ENCODE measurements around the gene POM121L2.
"Not testable (repeated sequence)": the region's sequence is repeated elsewhere in the genome, so short reads cannot be mapped to it uniquely, and the experiment has no call there.

Gene POM121L2

GRCh38 chr6:27293436-27294098, 18.5 kb downstream of the POM121L2 start:
- no peak for DNase-seq (ENCODE audit: low read depth)

GRCh38 chr6:27290850-27291208, 21.2 kb downstream of the POM121L2 start:
- DNase-seq (ENCODE audit: low read depth), result no peak

- no peak for DNase-seq (ENCODE audit: low read depth)
Observed at GRCh38 chr6:27290065-27290849, 21.8 kb downstream of the POM121L2 start.

DNA sequence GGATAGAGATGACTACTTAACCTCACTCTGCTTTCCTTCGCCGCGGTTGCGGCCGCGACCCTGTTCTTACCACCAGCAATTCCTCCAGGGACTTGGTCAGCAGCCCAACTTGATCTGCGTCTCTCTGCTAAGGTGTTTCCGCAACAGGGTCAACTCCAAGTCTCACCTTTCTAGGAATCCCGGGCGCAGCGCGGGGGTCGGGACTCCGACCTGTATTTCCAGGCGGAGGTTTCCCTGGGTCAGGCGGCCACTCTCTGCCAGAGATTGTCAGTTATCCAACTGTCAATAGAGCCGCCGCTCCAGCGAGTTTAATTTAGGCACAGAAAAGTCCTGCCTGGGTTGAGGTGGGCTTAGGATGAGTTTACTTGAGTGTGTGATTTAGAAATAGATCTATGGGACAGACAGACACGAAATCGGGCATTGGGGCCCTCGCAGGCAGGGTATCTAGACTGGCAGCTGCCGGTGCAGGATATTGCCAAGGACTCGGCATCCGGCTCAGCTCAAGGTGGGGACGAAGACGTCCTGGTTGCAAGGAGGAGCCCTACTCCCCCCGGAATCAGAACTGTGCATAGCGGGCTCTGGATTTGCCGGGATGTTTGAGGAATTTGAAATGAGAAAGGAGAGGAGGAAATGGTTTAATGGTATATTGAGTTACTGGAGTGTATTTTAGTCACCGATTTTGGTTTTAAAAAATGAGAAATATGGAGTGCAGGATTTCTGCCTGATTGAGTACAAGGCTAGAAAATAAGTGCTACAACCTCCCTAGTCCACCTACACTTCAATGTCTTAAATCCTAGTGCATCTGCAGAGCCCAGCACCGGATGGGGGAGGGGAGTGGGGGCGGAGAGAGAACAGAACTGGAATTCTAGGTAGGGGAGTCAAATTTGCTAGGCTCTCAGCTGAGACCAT, 23.7 kb downstream of the POM121L2 start:
- DNase-seq (ENCODE audit: low read depth), result no peak

DNA sequence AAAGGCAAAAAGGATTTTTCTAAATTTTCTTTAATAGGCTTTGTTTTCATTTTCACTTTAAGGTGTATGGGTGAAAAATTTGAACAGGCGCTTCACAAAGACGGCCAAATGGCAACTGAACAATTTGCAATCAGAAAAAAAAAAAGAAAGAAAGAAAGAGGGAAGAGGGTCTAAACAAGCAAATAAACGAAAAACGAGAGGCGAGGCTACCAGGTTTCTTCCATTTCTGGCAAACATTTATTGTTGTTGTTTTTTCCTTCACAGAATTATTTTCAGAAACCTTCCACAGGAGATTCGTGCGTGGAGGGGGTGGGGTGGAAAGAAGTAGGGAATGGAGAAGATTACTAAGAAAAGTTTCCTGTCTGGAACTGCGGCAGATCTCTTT, 24.3 kb downstream of the POM121L2 start:
- DNase-seq (ENCODE audit: low read depth), result no peak

DNA sequence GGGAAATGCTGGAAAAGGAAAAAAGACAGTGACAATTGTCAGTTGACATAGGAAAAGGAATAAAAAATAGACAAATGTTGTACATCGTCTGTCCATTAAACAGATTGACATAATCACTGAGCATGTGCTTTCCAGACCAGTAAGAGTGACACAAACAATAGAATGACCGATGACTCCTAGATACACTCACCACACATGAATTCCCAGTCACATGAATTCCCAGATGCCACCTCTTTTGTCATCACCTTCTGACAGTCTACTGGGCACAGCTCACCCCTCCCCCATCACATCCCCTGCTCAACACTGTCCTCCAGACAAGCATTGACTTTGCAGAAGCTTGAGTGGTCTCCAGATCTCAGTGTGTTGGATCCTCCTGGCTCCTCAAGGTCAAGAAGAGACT, 25.9 kb downstream of the POM121L2 start:
- DNase-seq (ENCODE audit: low read depth), result no peak

DNA sequence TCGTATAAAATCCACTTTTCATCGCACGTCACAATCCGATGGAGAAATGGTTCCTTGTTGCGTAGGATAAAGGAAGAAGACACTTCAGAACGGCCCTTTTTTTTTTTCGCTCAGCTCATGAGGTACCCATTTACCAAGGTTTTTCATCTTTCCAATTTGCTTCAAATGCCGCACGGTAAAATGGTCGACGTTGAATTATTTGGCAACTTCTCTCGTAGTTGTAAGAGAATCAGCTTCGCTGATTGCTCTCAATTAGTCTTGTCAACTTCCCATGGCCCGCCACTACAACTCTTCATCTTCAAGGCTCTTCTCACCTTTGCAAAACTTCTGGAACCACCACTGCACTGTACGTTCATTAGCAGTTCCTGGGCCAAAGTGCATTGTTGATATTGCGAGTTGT, 28.8 kb downstream of the POM121L2 start:
- no peak for DNase-seq (ENCODE audit: low read depth)

- DNase-seq (ENCODE audit: low read depth), result no peak
Observed at GRCh38 chr6:27281569-27281968, 30.5 kb downstream of the POM121L2 start.

DNA sequence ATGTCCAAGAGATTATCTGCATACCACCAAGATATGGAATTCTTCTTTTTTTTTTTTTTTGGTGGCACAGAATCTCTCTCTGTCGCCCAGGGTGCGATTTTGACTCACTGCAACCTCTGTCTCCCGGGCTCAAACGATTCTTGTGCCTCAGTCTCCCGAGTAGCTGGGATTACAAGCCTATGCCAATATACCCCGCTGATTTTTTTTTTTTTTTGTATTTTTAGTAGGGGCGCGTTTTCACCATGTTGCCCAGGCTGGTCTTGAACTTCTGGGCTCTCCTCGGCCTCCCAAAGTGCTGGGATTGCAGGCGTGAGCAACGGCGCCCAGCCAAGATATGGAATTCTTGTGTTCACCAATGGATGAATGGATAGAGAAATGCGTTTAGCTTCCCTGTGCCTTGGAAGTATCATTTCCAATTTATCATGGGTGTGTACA, 31.0 kb downstream of the POM121L2 start:
- no peak for DNase-seq (ENCODE audit: low read depth)

DNA sequence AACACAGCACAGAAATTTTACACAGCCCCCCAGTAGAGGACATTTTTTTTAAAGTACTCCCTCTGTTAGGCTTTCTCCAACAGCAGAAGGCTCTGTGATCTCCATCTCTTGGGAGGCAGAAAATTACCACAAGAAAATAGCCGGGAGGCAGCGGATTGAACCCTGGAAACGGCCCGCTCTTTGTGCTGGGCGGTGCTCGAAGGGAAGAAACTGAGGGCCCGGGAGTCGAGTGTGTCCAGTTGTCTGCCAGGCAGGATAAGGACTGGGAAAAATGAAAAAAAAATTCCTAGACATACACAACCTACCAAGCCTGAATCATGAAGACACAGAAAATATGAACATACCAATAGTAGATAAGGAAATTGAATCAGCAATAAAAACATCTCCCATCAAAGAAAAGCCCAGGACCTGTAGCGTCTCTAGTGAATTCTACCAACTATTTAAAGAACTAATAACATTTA, 31.5 kb downstream of the POM121L2 start:
- DNase-seq (ENCODE audit: low read depth), result no peak

DNA sequence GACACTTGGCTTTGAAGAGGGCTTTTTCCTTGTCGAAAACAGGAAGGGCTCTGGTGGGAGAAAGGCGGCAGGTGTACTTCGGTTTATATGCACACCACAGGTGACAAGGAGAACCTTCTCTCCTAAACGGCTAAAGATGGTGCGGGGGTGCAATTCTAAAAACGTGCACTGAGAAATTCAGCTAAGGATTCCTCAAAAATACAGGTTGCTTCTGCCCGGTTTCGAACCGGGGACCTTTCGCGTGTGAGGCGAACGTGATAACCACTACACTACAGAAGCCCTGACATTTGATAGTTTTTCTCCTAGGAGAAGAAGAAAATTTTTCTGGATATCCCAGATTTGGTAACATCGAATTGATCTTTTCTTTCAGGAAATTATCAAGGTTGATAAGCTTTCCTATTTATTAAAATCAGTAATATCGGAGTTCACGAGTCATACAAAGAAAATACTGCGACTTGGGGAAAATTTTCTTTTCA, 32.0 kb downstream of the POM121L2 start:
- no peak for DNase-seq (ENCODE audit: low read depth)

DNA sequence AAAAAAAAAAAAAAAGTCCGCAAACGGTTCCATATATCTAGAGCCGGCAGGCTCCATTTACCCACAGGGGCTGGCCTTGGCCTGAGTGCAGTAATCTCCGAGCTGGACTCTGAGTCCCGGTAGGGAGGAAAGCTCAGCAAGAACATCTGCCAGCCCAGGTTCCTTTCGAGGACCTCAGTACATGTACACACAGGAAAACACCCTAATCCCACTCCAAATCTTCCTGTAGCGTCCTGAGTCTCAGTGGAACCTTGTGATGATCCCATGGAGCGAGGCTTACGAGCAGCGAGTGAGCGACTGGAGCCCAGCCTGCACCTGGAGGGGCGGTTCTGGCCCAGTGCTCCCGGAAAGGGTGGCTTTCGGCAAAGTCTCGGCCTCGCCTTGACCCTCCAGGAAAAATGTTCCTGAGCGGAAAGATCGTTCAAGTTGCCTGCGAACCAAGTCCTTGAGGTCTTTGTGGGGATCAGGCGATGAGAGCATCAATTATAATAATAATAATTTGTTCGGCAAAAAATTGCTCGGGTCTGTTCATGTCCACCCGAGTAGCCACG, 32.5 kb downstream of the POM121L2 start:
- no peak for DNase-seq (ENCODE audit: low read depth)

DNA sequence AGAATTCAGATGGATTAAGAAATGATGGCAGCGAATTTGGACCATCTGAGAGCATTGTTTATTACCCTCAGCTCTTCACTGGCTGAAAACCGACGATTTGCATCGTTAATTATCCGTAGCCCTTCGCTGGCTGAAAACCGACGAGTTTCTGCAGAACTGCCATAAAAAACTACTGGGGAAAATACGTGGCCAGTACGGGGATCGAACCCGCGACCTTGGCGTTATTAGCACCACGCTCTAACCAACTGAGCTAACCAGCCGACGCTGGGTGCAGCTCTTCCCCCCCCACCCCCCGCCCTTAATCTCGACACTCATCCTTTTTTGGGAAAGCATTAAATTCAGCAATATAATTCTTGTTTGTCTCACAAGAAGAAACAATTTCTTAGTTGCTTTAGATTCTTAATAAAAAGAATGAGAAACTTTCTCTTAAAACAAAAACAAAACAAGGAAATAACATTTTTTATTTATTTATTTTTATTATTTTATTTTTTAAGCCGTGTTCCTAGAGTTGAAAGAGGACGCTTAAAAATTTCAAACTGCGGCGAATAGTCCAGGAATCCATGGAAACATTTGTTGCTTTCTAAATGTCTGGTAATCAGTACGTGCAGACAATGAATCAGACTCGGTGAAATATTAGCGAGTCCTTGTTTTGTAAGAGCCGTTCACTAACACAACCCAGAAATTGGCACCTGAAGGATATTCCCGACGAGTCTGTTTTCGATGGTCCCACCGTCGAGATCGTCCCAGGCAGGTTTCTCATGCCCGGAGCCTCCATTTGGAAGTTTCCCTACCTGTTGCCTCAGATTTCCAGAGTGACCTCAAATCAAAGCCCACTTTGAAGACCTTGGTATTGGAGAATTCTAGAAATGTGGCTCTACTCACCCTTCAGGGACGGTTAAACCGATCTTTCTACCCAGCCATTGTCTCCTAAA, 36.8 kb downstream of the POM121L2 start:
- no peak for DNase-seq (ENCODE audit: low read depth)

DNA sequence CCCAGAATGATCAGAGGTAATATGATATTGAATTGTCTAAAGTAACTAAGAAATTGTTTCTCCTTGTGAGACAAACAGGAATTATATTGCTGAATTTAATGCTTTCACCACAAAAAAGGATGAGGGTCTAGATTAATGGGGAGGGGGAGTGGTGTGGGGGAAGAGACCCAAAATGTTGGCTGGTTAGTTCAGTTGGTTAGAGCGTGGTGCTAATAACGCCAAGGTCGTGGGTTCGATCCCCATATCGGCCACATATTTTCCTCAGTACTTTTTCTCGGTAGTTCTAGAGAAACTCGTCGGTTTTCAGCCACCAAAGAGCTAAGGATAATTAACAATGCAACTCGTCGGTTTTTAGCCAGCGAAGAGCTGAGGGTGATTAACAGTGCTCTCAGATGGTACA, 38.3 kb downstream of the POM121L2 start:
- DNase-seq (ENCODE audit: low read depth), result no peak

DNA sequence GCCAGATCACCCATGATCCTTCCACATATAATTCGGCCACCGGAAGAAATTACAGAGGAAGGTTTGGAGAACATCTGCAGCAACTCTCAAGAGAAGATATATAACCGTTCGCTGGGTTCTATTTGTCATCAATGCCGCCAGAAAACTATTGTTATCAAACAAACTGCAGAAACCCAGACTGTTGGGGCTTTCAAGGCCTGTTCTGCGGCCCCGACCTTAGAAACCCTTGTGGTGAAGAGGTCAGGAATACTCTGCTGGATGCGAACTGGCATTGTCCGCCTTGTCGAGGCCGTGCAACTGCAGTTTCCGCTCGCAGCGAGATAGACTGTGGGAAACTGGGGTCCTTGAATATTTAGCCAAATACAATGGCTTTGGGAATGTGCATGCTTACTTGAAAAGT, 43.3 kb downstream of the POM121L2 start:
- no peak for DNase-seq (ENCODE audit: low read depth)

DNA sequence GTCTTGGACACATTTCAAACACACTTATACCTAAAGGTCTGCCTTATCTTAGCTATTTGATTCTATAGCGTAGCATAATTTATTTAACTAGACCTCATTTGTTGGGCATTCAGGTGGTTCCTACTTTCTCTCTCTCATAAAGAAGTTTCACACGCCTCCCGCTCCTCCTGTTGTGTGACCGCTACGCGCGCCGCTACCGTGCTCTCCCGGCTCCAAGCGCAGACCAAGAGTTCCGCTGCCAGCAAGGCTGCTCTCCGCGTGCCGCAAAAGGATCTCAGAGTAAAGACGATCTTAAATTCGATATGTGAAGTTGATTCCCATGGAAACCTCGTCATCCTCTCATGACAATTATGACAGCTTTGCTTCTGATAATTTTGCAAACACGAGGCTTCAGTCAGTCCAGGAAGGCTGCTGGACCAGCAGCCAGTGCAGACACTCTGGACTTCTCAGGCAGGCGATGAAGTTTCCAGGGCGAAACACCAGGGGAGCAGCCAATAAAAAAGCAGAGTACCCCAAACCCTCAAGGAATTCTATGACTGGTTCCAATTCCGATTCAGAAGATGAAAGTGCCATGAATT, 44.1 kb downstream of the POM121L2 start:
- DNase-seq (ENCODE audit: low read depth), result no peak

GRCh38 chr6:27267003-27267402, 45.1 kb downstream of the POM121L2 start:
- not testable (repeated sequence) for DNase-seq (ENCODE audit: low read depth)

GRCh38 chr6:27263886-27264285, 48.2 kb downstream of the POM121L2 start:
- DNase-seq (ENCODE audit: low read depth), result no peak

- no peak for DNase-seq (ENCODE audit: low read depth)
Observed at GRCh38 chr6:27260836-27261375, 51.2 kb downstream of the POM121L2 start.

DNA sequence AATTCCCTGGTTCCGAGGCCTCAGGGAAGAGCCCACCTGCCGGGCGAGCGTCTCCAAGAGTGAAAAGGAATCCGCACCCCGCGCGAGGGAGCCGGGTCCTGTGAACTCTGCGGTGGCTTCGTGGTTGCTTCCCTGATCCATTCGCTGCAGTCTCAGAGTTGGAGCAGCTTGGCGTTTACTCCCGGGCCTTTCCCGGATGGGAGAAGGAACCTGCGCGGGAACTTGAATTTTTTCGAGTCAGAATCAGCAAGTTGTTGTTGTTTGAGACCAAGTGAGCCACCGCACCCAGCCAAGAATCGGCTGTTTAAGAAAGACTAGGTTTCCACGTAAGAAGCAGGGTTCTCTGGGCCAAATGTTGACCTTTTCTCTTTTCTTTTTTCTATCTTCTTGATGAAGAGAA, 51.7 kb downstream of the POM121L2 start:
- no peak for DNase-seq (ENCODE audit: low read depth)
